ENCODE measurements around the gene GRIK3.
"Not testable (repeated sequence)": the region's sequence is repeated elsewhere in the genome, so short reads cannot be mapped to it uniquely, and the experiment has no call there.

Gene GRIK3

DNA sequence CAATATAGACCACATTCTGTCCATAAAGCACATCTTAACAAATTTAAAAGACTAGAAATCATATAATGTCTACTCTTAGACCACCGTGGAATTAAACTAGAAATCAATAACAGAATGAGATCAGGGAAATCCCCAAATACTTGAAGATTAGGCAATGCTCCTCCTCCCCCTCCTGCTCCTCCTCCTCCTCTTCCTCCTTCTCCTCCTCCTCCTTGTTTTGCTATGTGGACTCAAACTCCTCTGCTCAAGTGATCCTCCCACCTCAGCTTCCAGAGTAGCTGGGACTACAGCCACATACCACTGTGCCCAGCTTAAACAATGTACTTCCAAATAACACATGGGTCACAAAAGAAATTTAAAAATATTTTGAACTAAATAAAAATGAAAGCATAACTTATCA lies 134.2 kb downstream of the GRIK3 start:
- H3K9me3 Mint-ChIP-seq, result peaks cover 17% of the 10 kb centered on the region
- H3K36me3 Mint-ChIP-seq, result peaks cover 9% of the 10 kb centered on the region
- no peak overlapping the region for H3K4me3 Mint-ChIP-seq
- ATAC-seq (ENCODE audit: low read depth), result no peak
- no peak overlapping the region for H3K27ac Mint-ChIP-seq
- no peak for DNase-seq (ENCODE audit: low spot score in 2 of 2)
- peaks cover 9% of the 10 kb centered on the region for H3K27me3 Mint-ChIP-seq
- H3K4me1 Mint-ChIP-seq, result no peaks in the 10 kb centered on the region

DNA sequence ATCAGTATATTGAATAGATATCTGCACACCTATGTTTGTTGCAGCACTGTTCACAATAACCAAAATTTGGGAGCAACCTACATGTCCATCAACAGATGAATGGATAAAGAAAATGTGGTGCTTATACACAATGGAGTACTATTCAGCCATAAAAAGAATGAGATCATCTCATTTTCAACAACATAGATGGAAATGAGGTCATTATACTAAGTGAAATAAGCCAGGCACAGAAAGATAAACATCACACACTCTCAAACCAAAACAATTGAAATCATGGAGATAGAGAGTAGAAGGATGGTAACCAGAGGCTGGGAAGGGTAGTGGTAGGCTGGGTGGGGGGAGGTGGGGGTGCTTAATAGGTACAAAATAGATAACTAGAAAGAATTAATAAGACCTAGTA lies 136.5 kb downstream of the GRIK3 start:
- ATAC-seq (ENCODE audit: low read depth); H3K4me1 Mint-ChIP-seq; H3K4me3 Mint-ChIP-seq; DNase-seq (ENCODE audit: low spot score in 2 of 2); H3K36me3 Mint-ChIP-seq; H3K27ac Mint-ChIP-seq; H3K27me3 Mint-ChIP-seq: not testable (repeated sequence)
- H3K9me3 Mint-ChIP-seq, result peaks cover 17% of the 10 kb centered on the region

DNA sequence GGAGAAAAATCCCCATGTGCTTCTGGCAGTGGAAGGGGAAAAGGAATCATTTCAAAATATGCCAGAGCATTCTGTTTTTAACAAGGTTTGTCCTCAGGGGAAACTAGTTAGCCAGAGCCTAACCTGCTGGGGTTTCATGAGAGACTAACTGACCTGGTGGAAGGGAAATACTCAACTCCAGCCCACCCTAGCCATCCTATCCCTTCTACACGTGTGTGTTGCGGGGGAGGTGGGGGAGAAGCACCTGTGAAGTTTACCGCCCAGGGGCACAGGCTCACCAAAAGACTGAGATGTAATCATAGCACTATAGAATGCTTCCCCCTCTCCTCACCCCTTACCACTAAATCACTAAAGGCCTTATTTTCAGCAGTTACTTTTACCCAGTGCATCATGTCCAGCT lies 139.5 kb downstream of the GRIK3 start:
- H3K36me3 Mint-ChIP-seq, result no peaks in the 10 kb centered on the region
- H3K9me3 Mint-ChIP-seq, result peaks cover 9% of the 10 kb centered on the region
- H3K4me3 Mint-ChIP-seq, result no peak overlapping the region
- DNase-seq (ENCODE audit: low spot score in 2 of 2), result no peak
- H3K27me3 Mint-ChIP-seq, result peaks cover under 1% of the 10 kb centered on the region
- no peak overlapping the region for H3K27ac Mint-ChIP-seq
- no peak for ATAC-seq (ENCODE audit: low read depth)
- no peaks in the 10 kb centered on the region for H3K4me1 Mint-ChIP-seq

DNA sequence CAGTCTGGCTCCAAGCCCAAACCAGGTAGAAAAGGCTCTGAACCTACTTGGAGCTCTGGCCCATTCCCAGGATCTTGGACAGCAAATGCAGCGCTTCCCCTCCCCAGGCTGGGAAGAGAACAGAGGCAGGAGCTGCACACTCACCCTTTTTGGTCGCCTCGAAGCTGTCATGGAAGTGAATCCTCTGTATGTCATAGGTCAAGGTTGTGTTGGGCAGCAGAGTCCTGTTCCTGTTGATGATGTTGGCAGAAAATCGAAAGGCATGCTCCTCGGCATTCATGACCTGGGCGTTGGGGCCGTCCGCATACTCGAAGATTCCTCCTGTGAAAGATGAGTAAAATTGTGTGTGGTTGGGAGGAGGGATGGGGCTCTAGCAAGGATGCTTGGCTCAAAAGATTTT lies 143.5 kb downstream of the GRIK3 start:
- no peak overlapping the region for H3K27ac Mint-ChIP-seq
- no peaks in the 10 kb centered on the region for H3K36me3 Mint-ChIP-seq
- H3K9me3 Mint-ChIP-seq, result no peaks in the 10 kb centered on the region
- H3K4me3 Mint-ChIP-seq, result no peak overlapping the region
- no peak for DNase-seq (ENCODE audit: low spot score in 2 of 2)
- H3K4me1 Mint-ChIP-seq, result no peaks in the 10 kb centered on the region
- ATAC-seq (ENCODE audit: low read depth), result no peak
- peaks cover 7% of the 10 kb centered on the region for H3K27me3 Mint-ChIP-seq

DNA sequence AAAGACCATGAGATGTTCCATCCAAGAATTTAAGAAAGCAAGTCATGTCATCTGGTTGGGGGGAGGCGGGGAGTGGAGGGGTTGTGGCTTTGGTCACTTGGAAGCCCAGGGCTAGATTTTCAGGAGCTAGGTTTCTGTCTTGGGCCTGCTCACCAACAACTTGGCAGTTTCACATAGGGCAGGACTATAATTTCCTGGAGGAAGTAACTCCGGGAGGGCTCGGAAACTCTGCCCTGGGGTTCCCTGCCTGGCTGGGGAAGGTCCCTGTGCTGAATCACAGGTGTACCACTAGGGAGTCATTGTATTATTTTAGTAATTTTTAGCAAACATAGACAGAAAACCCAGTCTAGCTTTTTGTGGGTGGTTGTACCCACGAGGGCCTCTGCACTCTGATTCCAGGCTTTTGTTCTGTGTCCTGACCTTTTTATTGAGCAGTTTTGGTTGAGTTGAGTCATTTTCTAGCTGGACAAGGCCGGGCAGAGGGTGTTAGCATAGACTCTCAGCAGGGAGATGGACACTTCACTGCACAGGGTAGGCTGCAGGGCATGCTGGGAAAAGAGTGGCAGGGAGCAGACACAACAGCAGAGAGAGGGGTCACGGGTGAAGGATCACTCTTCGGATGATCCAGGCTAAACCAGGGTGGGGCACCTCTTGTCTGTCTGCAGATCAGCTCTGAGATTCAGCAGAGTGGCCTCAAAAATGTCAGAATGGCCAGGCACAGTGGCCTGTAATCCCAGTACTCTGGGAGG lies 144.7 kb downstream of the GRIK3 start:
- Mint-ChIP-seq H3K4me1 (no peaks in the 10 kb centered on the region), H3K9me3 (no peaks in the 10 kb centered on the region), H3K27me3 (peaks cover 7% of the 10 kb centered on the region), H3K4me3 (no peak overlapping the region), H3K27ac (no peak overlapping the region), H3K36me3 (no peaks in the 10 kb centered on the region)
- DNase-seq (ENCODE audit: low spot score in 2 of 2) (no peak), ATAC-seq (ENCODE audit: low read depth) (no peak)

DNA sequence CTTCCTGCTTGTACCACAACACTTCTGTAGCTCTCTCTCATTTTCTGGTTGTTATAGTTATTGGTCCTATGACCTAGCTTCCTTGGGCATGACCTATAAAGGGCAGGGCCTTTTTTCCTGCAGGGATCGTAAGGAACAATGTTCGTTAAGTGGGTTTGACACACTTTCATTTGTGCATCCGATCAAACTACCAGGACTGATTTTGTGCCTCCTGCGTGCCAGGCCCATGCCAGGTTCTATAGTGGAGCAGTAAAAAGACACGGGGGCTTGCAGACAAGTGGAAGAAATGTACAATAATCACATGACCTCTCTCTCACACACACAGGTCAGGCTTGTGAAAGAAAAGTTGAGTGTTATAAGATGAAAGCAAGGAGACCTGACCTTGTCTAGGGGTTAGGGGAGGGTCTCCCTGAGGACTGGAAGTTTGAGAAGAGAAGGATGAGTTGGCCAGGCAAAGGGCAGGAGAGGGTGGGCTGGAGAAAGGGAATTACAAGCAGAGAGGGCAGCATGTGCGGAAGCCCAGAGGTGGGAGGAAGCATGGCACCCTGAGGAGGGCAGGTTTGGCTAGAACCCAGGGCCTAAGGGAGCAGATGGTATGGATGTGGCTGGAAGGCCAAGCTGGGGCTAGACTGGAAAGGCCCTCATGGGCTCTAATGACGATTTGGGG lies 145.4 kb downstream of the GRIK3 start:
- H3K27ac Mint-ChIP-seq, result no peak overlapping the region
- DNase-seq (ENCODE audit: low spot score in 2 of 2) (no peak), ATAC-seq (ENCODE audit: low read depth) (no peak)
- H3K36me3 Mint-ChIP-seq, result no peaks in the 10 kb centered on the region
- H3K4me3 Mint-ChIP-seq, result no peak overlapping the region
- H3K27me3 Mint-ChIP-seq, result peaks cover 7% of the 10 kb centered on the region
- H3K9me3 Mint-ChIP-seq, result no peaks in the 10 kb centered on the region
- no peaks in the 10 kb centered on the region for H3K4me1 Mint-ChIP-seq

DNA sequence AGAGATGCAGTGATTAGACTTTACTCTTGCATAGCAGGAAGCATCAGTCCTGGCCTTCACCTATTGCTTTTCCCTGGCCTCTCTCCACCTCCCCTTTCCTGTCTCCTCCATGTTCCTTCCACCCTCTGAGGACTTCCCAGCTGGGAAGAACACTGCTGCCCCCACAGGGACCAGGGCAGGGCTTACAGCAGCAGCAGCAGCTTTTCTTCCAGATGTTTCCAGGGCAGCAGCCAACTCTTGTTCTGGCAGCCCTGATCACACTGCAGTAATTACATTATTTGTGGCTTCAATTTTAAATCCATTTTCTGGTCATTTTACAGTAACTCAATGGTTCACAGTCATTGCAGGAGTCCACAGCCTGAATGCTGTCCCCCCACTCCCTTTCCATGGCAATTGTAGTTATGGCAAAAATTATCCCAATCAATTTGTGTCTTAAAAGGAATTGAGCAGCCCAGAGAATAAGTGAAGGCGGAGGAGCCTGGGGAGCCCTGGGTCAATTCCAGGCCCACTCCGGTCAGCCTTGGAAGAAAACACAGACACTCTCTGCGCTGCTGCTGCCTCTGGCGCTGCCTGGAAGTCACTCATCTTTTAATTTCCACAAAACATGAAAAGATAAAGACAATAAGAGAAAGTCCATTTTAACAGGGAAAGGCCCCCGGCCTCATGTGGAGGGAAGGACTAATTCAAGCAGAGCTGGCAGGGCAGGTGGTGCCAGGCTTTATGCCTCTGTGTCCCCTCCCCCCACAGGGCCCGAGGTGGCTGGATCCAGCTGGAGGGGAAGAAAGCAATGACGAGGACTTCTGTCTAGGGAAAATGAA lies 148.6 kb downstream of the GRIK3 start:
- H3K36me3 Mint-ChIP-seq, result no peaks in the 10 kb centered on the region
- no peaks in the 10 kb centered on the region for H3K9me3 Mint-ChIP-seq
- no peaks in the 10 kb centered on the region for H3K4me1 Mint-ChIP-seq
- H3K27me3 Mint-ChIP-seq, result peaks cover 7% of the 10 kb centered on the region
- DNase-seq (ENCODE audit: low spot score in 2 of 2) (no peak), ATAC-seq (ENCODE audit: low read depth) (no peak)
- H3K4me3 Mint-ChIP-seq, result no peak overlapping the region
- no peak overlapping the region for H3K27ac Mint-ChIP-seq

DNA sequence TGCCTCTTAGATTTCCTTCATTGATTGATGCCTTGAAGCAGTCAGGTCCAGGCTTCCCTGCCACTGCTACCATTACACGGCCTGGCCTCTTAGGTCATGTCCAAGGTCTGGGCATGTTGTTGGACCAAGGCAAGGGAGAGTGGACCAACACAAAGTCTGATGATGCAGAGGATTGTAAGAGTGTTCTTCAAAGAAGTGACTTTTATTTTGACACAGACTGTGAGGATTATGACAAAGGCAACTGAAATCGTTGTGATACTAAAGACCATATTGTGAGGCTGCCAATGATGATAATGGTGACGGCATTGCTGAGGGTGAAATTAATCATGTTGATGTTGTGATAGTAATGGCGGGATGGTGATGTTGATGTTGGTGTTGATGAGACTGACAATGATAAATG lies 149.5 kb downstream of the GRIK3 start:
- DNase-seq (ENCODE audit: low spot score in 2 of 2) (no peak), ATAC-seq (ENCODE audit: low read depth) (no peak)
- Mint-ChIP-seq H3K4me3 (no peak overlapping the region), H3K27ac (no peak overlapping the region), H3K9me3 (no peaks in the 10 kb centered on the region), H3K27me3 (peaks cover 11% of the 10 kb centered on the region), H3K36me3 (no peaks in the 10 kb centered on the region), H3K4me1 (peaks cover 2% of the 10 kb centered on the region)

DNA sequence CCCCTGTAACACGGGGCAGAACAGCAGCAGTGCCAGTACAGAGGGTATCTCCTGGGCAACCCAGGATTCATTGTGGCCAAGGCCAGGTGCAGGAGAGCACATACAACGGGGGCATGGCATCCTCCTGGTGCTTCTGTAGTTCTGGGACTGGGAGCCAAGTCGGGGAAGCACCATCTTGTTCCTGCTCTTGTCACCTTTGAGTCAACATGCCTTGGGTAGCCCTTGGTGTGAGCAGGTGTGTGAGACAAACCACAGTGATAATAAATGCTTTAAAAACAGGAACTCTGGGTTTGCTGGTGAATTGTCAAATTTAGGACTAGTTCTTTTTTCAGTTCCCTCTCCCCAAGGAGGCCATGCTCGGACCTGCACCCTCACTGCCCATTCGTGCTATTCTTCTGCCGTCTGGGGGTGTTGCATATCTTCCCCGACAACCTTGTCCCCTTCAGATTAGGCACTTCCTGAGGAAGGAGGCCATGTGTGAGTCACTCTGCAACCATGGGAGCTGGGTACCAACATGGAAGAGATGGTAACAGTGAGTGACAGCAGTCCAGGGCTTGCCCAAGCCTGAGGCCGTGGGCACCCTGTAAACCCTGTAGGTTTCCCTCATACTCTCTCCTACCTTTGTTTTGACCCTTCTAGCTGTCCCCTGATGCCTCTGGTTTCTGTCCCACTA lies 150.2 kb downstream of the GRIK3 start:
- Mint-ChIP-seq H3K4me3 (peak overlapping the region; percentile 25), H3K4me1 (peaks cover 2% of the 10 kb centered on the region), H3K9me3 (no peaks in the 10 kb centered on the region), H3K36me3 (no peaks in the 10 kb centered on the region), H3K27me3 (peaks cover 14% of the 10 kb centered on the region), H3K27ac (no peak overlapping the region)
- ATAC-seq (ENCODE audit: low read depth) (peak; percentile 63), DNase-seq (ENCODE audit: low spot score in 2 of 2) (no peak)

DNA sequence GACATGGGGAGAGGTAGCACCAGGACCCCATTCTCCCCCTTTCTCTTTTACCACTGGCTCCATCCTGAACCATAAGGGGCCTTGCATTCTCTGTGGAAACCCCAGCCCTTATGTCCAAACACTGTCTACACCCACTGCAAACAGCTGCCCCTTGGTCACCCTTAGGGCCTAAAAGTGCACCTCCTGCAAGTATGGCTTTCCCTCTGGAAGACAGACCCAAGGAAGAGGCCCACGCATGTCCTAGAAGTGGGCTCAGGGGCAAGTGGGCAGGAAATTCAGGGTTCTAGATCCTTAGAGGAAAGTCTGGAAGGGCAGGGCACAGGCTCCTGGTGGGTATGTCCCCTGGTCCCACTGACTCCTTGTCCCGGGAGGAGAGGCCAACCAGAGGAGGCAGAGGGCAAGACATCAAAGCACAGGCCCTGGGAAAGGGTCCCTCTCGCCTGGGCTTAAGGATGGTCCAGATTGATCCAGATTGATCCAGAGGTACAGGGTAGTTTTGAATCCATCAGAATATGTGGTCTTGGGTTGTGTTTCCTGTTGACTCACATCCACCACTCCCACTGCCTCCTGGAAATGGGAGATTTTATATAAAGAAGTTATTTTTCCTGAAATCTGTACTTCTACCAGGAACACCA lies 150.9 kb downstream of the GRIK3 start:
- peaks cover 2% of the 10 kb centered on the region for H3K4me1 Mint-ChIP-seq
- no peak overlapping the region for H3K27ac Mint-ChIP-seq
- no peak for DNase-seq (ENCODE audit: low spot score in 2 of 2)
- H3K9me3 Mint-ChIP-seq, result no peaks in the 10 kb centered on the region
- H3K4me3 Mint-ChIP-seq, result no peak overlapping the region
- H3K36me3 Mint-ChIP-seq, result no peaks in the 10 kb centered on the region
- no peak for ATAC-seq (ENCODE audit: low read depth)
- peaks cover 14% of the 10 kb centered on the region for H3K27me3 Mint-ChIP-seq

DNA sequence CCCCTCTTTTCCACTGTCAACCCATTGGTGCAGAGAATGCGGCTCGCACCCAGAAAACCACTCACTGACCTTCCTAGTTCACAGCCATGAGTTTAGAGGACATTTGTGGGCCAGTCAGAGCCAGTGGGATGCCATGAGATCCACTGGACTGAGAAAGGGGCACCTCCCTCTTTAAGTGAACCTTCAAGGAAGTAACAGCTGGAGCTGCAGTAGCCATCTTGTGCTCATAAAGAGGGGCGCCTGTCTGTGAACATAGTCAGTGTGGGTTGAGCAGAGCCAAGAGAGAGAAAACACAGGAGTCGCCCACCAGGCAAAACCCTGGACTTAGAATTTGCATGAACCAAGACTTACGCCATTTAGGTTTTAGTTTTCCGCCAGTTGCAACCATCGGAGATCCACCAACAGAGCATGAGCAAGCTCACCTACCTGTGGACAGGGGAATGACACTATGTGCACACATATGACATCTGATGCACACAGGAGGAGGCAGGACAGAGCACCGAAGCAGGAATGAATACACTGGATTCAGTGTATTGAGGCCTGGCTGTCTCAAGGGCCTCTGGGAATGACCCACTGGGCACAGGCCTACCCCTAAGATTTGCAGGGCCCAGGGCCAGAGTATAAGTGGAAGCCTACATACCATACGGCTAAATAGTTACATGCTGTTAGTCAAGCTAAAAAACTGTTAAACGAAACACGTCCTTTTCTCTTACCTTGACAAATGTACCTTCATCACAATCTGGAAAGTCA lies 151.6 kb downstream of the GRIK3 start:
- Mint-ChIP-seq H3K27me3 (peaks cover 11% of the 10 kb centered on the region), H3K4me3 (no peak overlapping the region), H3K4me1 (peaks cover 2% of the 10 kb centered on the region), H3K36me3 (no peaks in the 10 kb centered on the region), H3K27ac (no peak overlapping the region), H3K9me3 (no peaks in the 10 kb centered on the region)
- ATAC-seq (ENCODE audit: low read depth) (no peak), DNase-seq (ENCODE audit: low spot score in 2 of 2) (no peak)

DNA sequence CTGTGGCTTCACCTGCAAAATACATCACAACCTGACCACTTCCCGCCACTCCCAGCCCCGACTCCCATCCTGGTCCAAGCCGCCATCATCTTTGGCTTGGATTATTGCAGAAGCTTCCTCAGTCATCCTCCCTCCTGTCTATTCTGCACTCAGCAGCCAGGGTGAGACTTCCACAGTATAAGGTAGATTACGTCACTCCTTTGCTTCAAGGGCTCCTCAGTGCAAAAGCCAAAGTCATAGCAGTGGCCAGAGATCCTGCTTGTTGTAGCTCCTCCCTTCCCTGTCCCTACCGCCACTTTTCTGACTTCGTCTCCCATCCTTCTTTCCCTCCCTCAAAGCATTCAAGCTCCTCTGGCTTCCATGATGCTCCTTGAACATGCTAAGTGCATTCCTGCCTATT lies 152.8 kb downstream of the GRIK3 start:
- Mint-ChIP-seq H3K27me3 (peaks cover 18% of the 10 kb centered on the region), H3K9me3 (no peaks in the 10 kb centered on the region), H3K27ac (no peak overlapping the region), H3K4me1 (peaks cover 2% of the 10 kb centered on the region), H3K36me3 (no peaks in the 10 kb centered on the region), H3K4me3 (no peak overlapping the region)
- ATAC-seq (ENCODE audit: low read depth) (no peak), DNase-seq (ENCODE audit: low spot score in 2 of 2) (no peak)

DNA sequence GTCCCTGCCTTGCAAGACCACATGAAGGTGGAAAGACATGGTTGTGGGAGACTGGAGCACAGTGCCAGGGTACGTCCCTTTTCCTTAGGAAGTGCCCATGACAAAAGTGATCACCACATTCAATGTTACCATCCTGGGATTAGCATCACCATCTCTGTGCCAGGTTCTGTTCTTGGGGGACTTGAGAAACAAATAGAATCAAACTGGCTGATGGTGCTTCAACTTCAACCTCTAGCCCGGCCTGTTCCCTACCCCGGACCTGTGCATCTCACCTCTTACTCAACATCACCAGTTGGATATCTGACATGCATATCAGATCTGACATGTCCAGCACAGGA lies 153.3 kb downstream of the GRIK3 start:
- Mint-ChIP-seq H3K9me3 (no peaks in the 10 kb centered on the region), H3K4me1 (peaks cover 2% of the 10 kb centered on the region), H3K4me3 (no peak overlapping the region), H3K27me3 (peaks cover 18% of the 10 kb centered on the region), H3K27ac (no peak overlapping the region), H3K36me3 (no peaks in the 10 kb centered on the region)
- ATAC-seq (ENCODE audit: low read depth) (no peak), DNase-seq (ENCODE audit: low spot score in 2 of 2) (no peak)
